HUES6 (cell line): Measurements from ENCODE around the gene ORAI2.

Source experiments
- H3K27ac ChIP-seq: 2 replicates; pipeline ENCODE4 v1.7.0; 2013; ENCODE audit warnings: low read depth, mild to moderate bottlenecking, low read length, inconsistent platforms
- H3K27me3 ChIP-seq: 2 replicates; pipeline ENCODE4 v1.6.1; 2013; ENCODE audit warnings: low read length; ENCODE audit not compliant: control insufficient read depth, insufficient read depth
- H3K36me3 ChIP-seq: 2 replicates; pipeline ENCODE4 v1.6.1; 2013; ENCODE audit warnings: low read length; ENCODE audit not compliant: control insufficient read depth, insufficient read depth
- H3K4me1 ChIP-seq: 2 replicates; pipeline ENCODE4 v1.6.1; 2013; ENCODE audit warnings: low read length; ENCODE audit not compliant: control insufficient read depth, insufficient read depth
- H3K4me3 ChIP-seq: 2 replicates; pipeline ENCODE4 v1.5.1; 2013; ENCODE audit warnings: low read depth, low read length
- H3K9ac ChIP-seq: one replicate; pipeline ENCODE4 v1.6.1; 2013; ENCODE audit warnings: mild to moderate bottlenecking, low read length
- H3K9me3 ChIP-seq: 2 replicates; pipeline ENCODE4 v1.6.1; 2013; ENCODE audit warnings: low read depth, low read length; ENCODE audit not compliant: control insufficient read depth, insufficient read depth

The ORAI2 gene

GRCh38 chr7:102429141-102429899 is 4.1 kb upstream of the ORAI2 start:
- H3K27me3 ChIP-seq = no peaks in the 10 kb centered on the region
- no peaks in the 10 kb centered on the region for H3K9me3 ChIP-seq
- peaks cover 34% of the 10 kb centered on the region for H3K4me1 ChIP-seq
- H3K4me3 ChIP-seq = no peak overlapping the region
- peaks cover 24% of the 10 kb centered on the region for H3K36me3 ChIP-seq
- no peak overlapping the region for H3K9ac ChIP-seq
- no peak overlapping the region for H3K27ac ChIP-seq

GRCh38 chr7:102431617-102432298 is 1.6 kb upstream of the ORAI2 start:
- H3K27ac ChIP-seq = peak overlapping the region; percentile 2; the same call in 1 of the 2 replicates
- no peaks in the 10 kb centered on the region for H3K9me3 ChIP-seq
- no peaks in the 10 kb centered on the region for H3K27me3 ChIP-seq
- peaks cover 29% of the 10 kb centered on the region for H3K4me1 ChIP-seq
- H3K36me3 ChIP-seq = 0 out of 2 replicates have a peak, but pooled peaks cover 2% of the 10 kb centered on the region
- H3K4me3 ChIP-seq = peak overlapping the region; percentile 16; the same call in 1 of the 2 replicates
- H3K9ac ChIP-seq = peak overlapping the region; percentile 29

GRCh38 chr7:102432442-102433218 is 745 bp upstream of the ORAI2 start:
- Histone ChIP-seq H3K9ac (peak overlapping the region; percentile 79), H3K36me3 (peaks cover 4% of the 10 kb centered on the region; the same call in 1 of the 2 replicates), H3K27ac (peak overlapping the region; percentile 26; the same call in 1 of the 2 replicates), H3K9me3 (no peaks in the 10 kb centered on the region), H3K4me3 (peak overlapping the region; percentile 84), H3K27me3 (no peaks in the 10 kb centered on the region), H3K4me1 (peaks cover 29% of the 10 kb centered on the region)

GRCh38 chr7:102434039-102434486 is 688 bp downstream of the ORAI2 start:
- Histone ChIP-seq H3K4me1 (peaks cover 29% of the 10 kb centered on the region), H3K36me3 (peaks cover 9% of the 10 kb centered on the region), H3K27ac (no peak overlapping the region), H3K27me3 (no peaks in the 10 kb centered on the region), H3K9ac (peak overlapping the region; percentile 72), H3K4me3 (peak overlapping the region; percentile 84), H3K9me3 (no peaks in the 10 kb centered on the region)

GRCh38 chr7:102436118-102436517 is 2.7 kb downstream of the ORAI2 start:
- H3K36me3 ChIP-seq = peaks cover 12% of the 10 kb centered on the region
- H3K9ac ChIP-seq = no peak overlapping the region
- no peaks in the 10 kb centered on the region for H3K9me3 ChIP-seq
- no peaks in the 10 kb centered on the region for H3K27me3 ChIP-seq
- H3K4me3 ChIP-seq = no peak overlapping the region
- peaks cover 34% of the 10 kb centered on the region for H3K4me1 ChIP-seq
- H3K27ac ChIP-seq = no peak overlapping the region

- no peaks in the 10 kb centered on the region for H3K27me3 ChIP-seq
- peak overlapping the region; percentile 29 for H3K27ac ChIP-seq
- peaks cover 14% of the 10 kb centered on the region for H3K36me3 ChIP-seq
- no peak overlapping the region for H3K4me3 ChIP-seq
- peak overlapping the region; percentile 4 for H3K9ac ChIP-seq
- peaks cover 22% of the 10 kb centered on the region for H3K4me1 ChIP-seq
- no peaks in the 10 kb centered on the region for H3K9me3 ChIP-seq
Observed at GRCh38 chr7:102439963-102440795, 6.8 kb downstream of the ORAI2 start.

GRCh38 chr7:102444961-102445673 is 11.7 kb downstream of the ORAI2 start:
- H3K27ac ChIP-seq = no peak overlapping the region
- H3K36me3 ChIP-seq = peaks cover 17% of the 10 kb centered on the region
- no peaks in the 10 kb centered on the region for H3K27me3 ChIP-seq
- peaks cover 17% of the 10 kb centered on the region for H3K4me1 ChIP-seq
- no peaks in the 10 kb centered on the region for H3K9me3 ChIP-seq
- no peak overlapping the region for H3K4me3 ChIP-seq
- no peak overlapping the region for H3K9ac ChIP-seq

GRCh38 chr7:102445674-102446071 is 12.3 kb downstream of the ORAI2 start:
- peaks cover 17% of the 10 kb centered on the region for H3K36me3 ChIP-seq
- no peak overlapping the region for H3K4me3 ChIP-seq
- H3K27me3 ChIP-seq = no peaks in the 10 kb centered on the region
- no peak overlapping the region for H3K27ac ChIP-seq
- no peaks in the 10 kb centered on the region for H3K9me3 ChIP-seq
- no peak overlapping the region for H3K9ac ChIP-seq
- H3K4me1 ChIP-seq = peaks cover 11% of the 10 kb centered on the region

GRCh38 chr7:102446387-102447156 is 13.2 kb downstream of the ORAI2 start:
- H3K9me3 ChIP-seq = no peaks in the 10 kb centered on the region
- H3K9ac ChIP-seq = no peak overlapping the region
- H3K27ac ChIP-seq = no peak overlapping the region
- no peaks in the 10 kb centered on the region for H3K27me3 ChIP-seq
- H3K4me3 ChIP-seq = no peak overlapping the region
- peaks cover 17% of the 10 kb centered on the region for H3K36me3 ChIP-seq
- H3K4me1 ChIP-seq = peaks cover 11% of the 10 kb centered on the region
